HPDE6-E6E7 (cell line): ENCODE results near the gene DELE1.

ENCODE experiments used
- DNase-seq: peaks from one replicate; pipeline ENCODE4 v3.0.0; 2011; ENCODE audit warnings: missing footprints; ENCODE audit errors: extremely low spot score

The DELE1 gene

GRCh38 chr5:141958113-141958512 lies 34.4 kb downstream of the DELE1 start, which contains the start of gene PCDH12:
TSS of gene PCDH12 (minus strand) at chr5:141958202. CDS start at chr5:141957851, 351 bp downstream.
- DNase-seq: no peak

GRCh38 chr5:141958546-141959172 lies 35.0 kb downstream of the DELE1 start:
- no peak for DNase-seq

DNA sequence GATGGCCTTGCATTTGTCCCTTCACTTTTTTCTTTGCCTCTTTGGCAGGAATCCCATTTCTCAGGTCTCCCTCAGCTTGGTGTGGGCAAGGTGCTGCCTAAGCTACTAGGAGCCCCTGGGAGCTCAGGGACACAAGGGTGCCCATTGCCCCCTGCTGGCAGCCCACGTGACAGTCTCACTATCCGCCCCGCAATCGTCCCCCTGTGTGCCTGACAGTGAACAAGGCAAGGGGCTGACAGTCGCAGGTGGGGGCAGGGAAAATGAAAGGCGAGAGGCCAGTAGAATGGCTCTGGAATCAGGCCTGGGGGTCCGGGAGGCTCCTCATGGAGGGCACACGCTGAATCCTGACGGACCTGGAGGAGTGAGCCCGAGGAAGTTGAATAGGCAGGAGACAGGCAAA lies 36.3 kb downstream of the DELE1 start:
- no peak for DNase-seq

DNA sequence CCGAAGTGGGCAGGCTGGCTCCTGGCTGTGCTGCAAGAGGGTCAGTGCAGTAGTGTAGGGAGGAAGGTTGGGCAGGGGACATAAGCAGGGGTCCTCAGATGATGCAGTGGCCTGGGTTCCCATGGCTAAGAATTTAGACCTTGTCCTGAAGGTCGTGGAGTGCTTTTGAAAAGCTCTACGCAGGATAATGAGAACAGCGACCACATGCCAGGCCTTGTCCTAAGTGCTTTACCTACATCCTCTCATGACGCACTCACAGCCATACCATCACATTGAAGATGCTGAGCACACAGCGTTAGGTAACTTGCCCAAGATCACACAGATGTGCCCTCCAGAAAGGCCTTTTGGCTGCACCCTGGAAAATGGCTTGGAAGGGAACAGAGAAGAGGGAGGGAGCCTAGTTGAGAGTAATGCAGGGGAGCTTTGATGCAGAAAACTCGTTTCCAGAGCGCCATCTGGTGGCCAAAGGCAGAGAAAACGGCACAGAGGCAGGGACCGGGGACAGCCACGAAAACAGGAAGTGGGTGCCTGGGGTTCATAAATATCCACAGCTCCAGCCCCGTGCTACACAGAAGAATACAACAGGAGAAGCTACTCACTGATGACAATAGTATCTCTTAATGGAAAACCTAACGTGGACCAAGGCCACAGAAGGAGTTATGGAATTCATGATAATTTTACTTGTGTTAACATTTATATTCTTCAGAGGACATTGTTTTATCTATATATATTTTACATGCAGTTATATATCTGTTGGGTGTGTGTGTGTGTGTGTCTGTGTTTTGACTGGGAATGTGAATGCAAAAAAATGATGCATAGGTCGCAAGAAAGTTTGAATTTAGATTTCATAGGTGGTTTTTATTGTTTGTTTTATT lies 37.0 kb downstream of the DELE1 start:
- DNase-seq: peak; percentile 86

DNA sequence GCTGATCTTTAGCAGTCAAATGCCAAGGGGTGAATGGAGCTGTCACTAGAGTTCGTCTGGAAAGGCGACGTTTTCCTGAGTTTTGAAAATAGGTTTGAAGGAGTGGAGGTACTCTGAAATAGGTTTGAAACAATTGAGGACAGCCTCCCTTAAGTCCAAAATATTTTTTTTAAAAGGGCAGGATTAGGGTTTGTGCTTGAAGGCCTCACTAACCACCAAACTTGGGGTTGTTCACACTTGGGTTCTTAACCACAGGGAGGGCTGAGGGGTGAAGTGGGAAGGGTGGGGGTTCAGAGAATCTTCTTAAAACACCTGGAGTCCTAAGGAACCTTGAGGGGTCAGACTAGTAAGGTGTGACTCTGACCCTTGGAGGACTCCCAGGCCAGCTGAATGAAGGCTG lies 37.8 kb downstream of the DELE1 start:
- no peak for DNase-seq

GRCh38 chr5:141963701-141964100 lies 40.0 kb downstream of the DELE1 start:
- DNase-seq: no peak

DNA sequence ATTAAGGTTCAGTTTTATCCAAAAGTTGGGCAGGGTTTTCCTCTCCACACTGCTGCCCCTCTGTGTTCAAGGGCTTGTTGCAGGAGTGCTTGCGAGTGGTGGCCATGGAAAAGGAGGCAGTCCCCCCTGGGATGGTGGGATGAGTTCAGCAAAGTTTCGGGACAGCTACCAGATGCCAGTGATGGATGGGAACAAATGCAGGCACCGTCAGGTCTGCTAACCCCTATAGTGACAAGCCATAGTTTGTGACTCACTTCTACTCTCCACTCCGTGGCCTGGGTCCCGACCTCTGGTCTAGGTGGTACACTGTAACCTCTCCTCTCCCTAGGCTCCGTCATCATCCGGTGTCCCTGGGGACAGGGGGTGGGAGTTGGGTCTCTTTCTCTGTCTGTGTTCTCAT lies 41.4 kb downstream of the DELE1 start:
- no peak for DNase-seq

- DNase-seq: no peak
Measured at GRCh38 chr5:141966275-141966962, 42.7 kb downstream of the DELE1 start.

GRCh38 chr5:141966963-141967333 lies 43.3 kb downstream of the DELE1 start:
- no peak for DNase-seq

DNA sequence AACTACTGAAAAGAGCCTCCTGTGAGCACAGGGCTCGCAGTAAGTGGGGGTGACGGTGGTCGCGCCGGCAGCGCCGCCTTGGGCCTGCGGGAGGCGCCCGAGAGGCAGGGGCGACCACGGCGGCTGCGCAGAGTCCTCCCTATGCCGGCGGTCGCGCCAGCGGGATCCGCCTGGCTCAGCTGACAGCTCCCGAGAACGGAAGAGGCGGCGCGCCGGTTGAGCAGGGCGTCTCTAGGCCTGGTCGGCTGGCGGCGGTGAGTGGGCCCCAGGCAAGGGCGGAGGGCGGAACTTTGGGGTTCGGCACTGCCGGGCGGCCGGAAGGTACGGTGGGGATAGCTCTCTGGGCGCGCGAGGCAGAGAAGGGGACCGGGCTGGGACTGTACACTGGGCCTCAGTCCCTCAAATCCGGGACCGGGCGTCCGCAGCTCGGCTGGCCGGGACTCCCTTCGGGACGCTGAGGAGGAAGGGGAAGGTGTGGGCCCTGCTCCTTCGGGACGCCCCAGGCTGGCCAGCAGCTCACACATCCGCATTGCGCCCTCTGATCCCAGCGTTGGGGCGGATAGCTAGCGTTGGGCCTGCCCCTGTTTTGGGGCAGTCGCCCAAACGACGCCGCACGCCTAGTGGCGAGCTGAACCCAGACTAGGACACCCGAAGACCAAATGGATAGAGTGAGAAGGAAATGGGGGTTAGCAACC lies 45.4 kb downstream of the DELE1 start, which contains the start of gene RNF14:
RNF14 (plus strand) TSS at position 192 of the 695 bp plus-strand sequence. CDS start 4,484 bp downstream, outside the sequence.
- DNase-seq: peak; percentile 97

- DNase-seq: no peak
Measured at GRCh38 chr5:141969783-141970771, 46.4 kb downstream of the DELE1 start.

- no peak for DNase-seq
Measured at GRCh38 chr5:141973871-141974595, 50.4 kb downstream of the DELE1 start.

GRCh38 chr5:141976176-141976575 lies 52.5 kb downstream of the DELE1 start:
- no peak for DNase-seq

GRCh38 chr5:141978389-141978788 lies 54.7 kb downstream of the DELE1 start:
- no peak for DNase-seq

DNA sequence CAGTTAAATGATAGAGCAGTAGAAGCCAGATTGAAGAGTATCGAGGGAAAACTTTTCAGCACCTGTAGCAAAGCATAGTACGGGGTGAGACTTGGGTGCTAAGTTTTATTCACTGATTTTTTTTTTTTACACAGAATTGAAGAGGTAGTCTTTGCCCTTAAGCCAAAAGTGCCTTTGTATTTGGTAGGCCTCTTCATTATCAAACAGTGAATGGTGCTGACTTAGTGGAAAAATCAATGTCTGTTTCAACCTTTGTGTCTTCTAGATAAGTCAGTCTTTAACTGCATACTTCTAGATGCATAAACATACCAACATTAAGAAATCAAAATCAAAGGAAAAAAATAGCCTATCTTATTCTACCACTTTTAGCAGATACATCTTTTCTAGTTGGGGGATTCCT lies 59.0 kb downstream of the DELE1 start:
- no peak for DNase-seq

- no peak for DNase-seq
Measured at GRCh38 chr5:141986072-141986471, 62.4 kb downstream of the DELE1 start.

GRCh38 chr5:141989720-141990119 lies 66.0 kb downstream of the DELE1 start:
- DNase-seq: no peak
